NCI-H510A (cell line): ENCODE measurements around the gene RBM45.
A peak's percentile ranks its signal among the peaks of the same experiment; 100 is the strongest.
"Not testable (repeated sequence)": the region's sequence is repeated elsewhere in the genome, so short reads cannot be mapped to it uniquely, and the experiment has no call there.

Experiments
- DNase-seq: peaks from one replicate; lab custom pipeline; 2025; lab: John Stamatoyannopoulos, UW

Gene RBM45

DNA sequence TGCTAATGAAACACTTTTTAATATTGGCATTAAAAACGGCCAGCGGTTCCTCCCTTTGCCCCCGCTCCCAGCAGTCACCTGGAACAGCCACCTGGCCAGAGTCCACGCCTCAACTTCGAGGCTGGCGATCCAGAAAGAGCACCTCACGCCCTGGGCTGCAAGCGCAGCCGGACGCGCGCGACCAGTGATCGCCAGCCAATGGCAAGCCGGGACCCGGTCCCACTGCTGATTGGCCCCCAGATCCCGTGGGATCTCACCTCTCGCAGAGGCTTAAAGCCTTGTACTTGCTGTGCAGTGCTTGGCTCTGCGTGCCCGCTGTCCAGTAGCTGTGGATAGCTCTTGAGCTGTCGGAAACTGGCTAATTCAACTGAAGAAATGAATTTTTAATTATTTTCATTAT is 4.1 kb upstream of the RBM45 start:
- no peak for DNase-seq

- peak; percentile 22 for DNase-seq
Measured at GRCh38 chr2:178109813-178110212, 2.4 kb upstream of the RBM45 start.

DNA sequence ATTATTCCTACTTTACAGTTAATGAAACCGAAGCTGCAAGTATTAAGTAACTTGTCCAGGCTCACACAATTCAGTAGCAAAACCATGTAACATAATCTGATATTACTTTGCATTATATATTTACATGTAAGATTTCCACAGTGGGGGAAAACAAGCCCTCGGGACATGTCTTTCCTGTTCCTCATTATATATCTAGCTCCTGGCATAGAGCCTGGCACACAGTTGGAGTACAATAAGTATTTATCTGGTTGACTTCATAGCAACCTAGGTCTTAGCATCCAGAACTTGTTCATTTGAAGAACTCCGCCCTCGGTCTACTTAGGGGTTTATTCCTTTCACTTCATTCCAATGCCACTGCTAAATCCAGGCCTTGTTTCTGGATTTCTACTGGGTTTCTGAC is 1.6 kb upstream of the RBM45 start:
- no peak for DNase-seq

GRCh38 chr2:178111743-178112142 is 494 bp upstream of the RBM45 start:
- DNase-seq, result no peak

DNA sequence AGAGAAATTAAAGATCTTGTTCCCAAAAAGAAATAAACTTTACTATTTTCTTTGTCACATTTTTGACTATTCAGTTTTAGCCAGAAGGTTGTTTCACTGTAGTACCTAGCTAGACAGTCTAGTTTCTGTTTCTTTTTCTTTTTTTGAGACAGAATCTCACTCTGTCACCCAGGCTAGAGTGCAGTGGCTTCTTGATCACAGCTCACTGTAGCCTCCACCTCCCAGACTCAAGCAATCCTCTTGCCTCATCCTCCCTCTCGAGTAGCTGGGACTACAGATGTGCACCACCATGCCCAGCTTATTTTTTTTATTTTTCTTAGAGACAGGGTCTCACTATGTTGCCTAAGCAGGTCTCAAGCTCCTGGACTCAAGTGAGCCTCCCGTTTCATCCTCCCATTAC is 2.2 kb downstream of the RBM45 start:
- no peak for DNase-seq

GRCh38 chr2:178115271-178115670 is 3.0 kb downstream of the RBM45 start:
- no peak for DNase-seq

GRCh38 chr2:178117725-178118124 is 5.5 kb downstream of the RBM45 start:
- DNase-seq, result no peak

- no peak for DNase-seq
Measured at GRCh38 chr2:178119179-178119922, 7.1 kb downstream of the RBM45 start.

GRCh38 chr2:178123163-178123562 is 10.9 kb downstream of the RBM45 start:
- no peak for DNase-seq

DNA sequence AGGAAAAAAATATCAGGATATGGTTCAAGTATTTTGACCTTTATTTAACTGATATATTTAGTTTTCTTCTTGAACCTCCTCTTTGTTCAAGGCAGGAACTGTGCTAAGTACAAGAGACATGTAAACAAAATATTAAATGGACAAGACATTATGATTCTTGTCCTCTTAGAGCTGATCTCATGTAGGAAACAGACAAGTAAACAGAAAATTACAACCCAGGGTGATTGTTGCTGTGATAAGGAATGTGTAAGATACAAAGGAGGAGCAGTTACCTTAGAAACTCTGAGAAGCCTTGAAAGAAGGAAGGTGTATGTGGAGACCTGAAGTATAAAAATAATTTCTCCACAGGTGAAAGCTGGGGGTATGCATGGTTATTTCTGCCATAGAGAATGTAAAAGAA is 12.9 kb downstream of the RBM45 start:
- no peak for DNase-seq

DNA sequence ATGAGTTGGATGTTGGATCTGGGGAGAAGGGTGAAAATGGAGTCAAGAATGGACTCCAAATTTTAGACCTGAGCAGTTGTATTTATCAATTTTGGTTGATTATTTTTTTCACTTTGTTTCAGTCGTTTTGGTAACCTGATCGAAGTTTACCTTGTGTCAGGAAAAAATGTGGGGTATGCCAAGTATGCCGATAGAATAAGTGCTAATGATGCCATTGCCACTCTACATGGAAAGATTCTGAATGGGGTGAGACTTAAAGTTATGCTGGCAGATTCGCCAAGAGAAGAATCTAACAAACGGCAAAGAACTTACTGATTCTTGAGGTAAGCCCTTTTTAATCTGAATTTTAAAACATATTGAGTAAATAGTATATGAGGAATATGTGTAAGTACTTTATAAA is 13.6 kb downstream of the RBM45 start:
- DNase-seq, result no peak

DNA sequence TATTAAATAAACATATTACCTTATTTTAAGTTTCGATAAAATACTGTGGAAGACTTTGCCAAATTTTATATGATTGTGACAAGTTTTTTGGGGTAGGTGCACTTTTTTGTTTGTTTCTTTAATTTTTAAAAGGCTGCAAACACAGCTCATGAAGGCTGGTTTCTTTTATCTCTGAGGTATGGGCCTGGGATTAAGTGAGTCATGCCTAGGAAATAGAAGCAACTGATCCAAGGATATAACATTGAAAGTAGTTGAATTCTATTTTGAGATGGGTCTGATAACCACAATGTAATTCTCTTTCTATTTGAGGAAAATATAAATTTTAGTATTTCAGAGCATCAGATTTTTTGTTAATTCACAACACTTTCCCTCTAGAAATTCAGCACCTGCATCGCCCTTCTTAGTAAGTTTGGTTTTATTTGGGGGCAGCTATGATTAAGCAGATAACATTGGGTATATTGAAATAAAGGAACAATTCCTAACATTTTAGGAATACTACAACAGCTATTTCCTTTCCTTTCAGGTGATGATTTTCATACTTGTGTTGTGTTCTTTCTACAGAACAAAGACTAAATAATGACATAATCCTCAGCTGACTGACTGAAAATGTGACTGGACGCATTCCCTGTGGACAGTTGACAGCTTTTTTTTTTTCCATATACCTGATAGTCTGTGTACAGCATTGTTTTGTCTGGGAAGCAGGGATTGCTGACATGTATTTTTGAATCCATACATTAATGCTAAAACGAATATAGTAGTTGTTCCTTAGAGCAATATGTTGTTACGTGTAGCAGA is 16.8 kb downstream of the RBM45 start:
- no peak for DNase-seq

DNA sequence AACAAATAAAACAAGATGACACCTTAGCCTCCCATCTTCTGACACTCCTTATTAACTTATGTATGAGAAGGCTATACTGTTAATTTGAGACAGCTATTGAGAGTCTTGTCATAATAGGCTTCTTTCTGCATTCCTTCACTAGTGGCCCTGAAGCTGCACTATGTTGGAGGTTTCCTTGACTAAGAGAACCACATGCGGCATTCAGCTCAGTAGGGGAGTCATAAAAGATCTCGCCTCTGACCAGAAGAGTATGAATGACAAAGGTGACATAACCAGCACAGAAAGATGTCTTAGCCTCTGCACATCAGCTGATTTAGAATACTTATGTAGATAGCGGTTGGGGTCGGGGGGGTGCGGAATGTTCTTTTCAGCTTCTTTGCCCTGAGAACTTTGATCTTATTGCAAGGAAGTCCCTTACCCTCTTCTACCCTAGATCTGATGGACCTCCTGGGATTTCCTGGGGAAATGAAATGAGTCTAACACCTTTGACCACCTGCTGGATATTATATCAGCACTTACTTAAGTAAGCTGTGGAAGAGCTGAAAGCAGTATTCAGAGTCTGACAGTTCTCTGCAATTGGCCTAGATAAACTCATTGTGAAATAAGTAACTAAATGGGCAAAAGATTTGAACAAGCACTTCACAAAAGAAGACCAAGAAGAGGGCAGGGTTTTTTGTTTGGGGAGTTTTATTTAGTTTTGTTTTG is 24.2 kb downstream of the RBM45 start:
- no peak for DNase-seq

DNA sequence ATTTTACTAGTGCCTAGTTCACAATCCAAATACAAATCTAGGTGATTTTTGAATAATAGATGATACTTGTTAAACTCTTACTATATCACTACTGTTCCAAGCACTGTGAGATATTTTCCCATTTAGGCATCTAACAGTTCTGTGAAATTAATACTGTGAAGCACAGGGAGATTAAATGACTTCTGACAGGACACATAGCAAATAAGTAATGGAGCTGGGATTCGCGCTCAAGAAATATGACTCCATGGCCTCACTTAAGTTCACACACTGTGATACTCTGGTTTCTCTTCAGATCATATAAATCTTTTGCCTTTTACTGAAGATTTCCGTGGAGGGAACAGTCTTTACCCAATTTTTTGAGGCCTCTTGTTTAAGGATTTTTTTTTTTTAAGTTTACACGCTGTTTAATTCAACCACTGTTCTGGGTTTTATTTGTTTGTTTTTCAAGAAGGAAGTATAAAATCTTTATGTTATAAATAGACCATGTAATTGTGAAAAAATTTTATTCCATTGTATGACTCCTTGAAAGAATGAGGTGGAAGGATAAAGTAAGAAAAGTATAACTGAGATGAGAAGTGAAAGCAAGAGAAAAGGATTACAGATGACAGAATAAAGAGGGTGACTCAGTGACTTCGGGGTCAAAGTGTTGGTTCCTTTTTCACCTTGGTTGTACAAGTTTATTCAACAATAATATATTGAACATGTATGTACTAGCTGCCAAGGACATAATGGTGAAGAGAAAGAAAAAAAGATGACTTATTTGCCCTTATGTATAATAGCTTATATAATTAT is 30.2 kb downstream of the RBM45 start:
- peak; percentile 39 for DNase-seq

GRCh38 chr2:178143481-178143880 is 31.2 kb downstream of the RBM45 start:
- no peak for DNase-seq

DNA sequence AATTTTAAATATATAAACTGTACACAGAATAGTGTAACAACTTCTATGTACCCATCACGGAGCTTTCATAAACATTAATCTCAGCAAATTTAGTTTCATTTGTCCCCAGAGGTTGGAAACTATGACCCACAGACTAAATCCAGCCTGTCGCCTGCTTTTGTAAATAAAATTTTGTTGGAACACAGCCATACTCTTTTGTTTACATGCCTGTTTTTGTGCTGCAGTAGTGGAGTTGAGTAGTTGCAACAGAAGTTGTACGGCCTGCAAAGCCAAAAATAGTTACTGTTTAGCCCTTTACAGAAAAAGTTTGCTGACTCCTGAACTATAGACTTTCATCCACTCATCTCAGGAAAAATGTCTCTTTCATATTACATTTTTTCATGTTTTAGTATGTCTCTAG is 39.8 kb downstream of the RBM45 start:
- no peak for DNase-seq

DNA sequence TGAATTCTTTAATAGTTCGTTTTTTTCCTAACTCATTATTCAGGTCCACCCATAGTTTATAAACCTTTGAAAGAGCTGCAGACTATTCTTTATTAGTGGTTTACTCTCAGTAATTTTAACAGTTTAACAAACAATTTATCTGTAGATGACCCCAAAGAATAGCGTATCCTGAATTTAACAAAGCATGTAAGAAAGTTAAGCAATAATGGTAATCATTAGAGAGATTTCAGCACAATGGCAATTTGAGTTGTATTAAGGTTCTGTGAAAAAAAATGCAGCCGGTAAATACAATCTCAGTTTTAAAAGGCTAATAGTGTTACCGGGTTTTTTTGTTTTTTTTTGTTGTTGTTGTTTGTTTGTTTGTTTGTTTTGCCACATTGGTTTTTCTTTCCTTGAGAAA is 40.3 kb downstream of the RBM45 start:
- DNase-seq, result no peak

GRCh38 chr2:178152977-178153376 is 40.7 kb downstream of the RBM45 start:
- DNase-seq, result no peak

DNA sequence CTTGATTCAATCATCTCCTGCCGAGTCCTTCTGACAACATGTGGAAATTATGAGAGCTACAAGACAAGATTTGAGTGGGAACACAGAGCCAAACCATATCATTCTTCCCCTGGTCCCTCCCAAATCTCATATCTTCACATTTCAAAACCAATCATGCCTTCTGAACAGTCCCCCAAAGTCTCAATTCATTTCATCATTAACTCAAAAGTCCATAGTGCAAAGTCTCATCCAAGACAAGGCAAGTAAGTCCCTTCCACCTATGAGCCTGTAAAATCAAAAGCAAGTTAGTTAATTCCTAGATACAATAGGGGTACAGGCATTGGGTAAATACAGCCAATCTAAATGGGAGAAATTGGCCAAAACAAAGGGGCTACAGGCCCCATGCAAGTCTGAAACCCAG is 41.6 kb downstream of the RBM45 start:
- DNase-seq, result not testable (repeated sequence)

DNA sequence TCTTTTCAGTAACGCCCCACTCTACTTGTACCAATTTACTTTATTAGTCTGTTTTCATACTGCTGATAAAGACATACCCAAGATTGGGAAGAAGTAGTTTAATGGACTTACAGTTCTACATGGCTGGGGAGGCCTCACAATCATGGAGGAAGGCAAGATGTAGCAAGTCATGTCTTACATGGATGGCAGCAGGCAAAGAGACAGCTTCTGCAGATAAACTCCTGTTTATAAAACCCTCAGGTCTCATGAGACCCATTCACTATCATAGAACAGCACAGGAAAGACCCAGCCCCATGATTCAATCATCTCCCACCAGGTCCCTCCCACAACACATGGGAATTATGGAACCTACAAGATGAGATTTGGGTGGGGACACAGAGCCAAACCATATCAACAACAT is 43.3 kb downstream of the RBM45 start:
- no peak for DNase-seq

DNA sequence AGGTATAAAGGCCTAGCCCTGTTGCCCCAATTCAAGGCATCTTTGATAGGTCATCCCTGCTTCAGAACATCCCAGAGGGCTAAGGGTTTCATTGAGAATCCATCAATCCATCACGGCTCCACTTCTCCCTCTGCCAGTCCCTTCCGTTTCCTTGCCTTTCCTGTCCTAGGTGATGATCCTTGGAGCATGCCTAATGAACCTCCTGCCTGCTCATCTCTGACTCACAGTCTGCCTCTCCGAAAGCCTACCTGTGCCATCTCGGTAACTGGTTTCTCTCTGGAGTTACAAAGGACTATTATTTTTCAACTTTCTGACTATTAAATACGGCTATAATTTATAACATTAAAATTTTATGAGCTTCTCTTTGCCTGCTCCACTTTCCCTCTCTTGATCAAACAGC is 45.3 kb downstream of the RBM45 start:
- no peak for DNase-seq

DNA sequence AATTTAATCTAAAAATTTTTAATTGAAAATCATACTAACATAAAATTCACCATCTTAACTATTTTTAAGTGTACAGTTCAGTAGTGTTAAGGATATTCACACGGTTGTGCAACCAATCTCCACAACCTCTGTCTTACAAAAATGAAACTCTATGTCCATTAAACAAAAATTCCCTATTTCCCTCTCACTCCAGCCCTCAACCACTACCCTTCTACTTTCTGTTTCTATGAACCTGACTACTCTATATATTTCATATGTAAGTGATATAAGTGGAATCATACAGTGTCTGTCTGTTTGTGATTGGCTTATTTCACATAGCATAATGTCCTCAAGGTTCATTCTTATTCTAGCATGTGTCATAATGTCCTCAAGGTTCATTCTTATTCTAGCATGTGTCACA is 47.7 kb downstream of the RBM45 start:
- DNase-seq, result no peak
